Vein endothelial cell (primary cell): ENCODE measurements around the gene RPL10. TPM values are rescaled to one million over a fixed set of nuclear protein-coding genes. Genes with fewer than 3 reads are reported as not detected.

Experiments
- small RNA-seq: library from RNA; depleted of rRNA; stranded (forward); fragments of <200 nt; gene quantifications from one replicate; pipeline ENCODE3, GENCODE V24; 2012
- total RNA-seq: library from RNA; depleted of rRNA; stranded (reverse); fragments of >200 nt; gene quantifications from 2 replicates; pipeline ENCODE4 v1.2.3, GENCODE V29; 2012

Gene RPL10
- 3,434 and 3,696 TPM in 2 replicates for total RNA-seq

GRCh38 chrX:154397888-154398667 is at the start of gene RPL10:
TSS of gene RPL10 (plus strand) at chrX:154398377. CDS start at chrX:154398520, 143 bp downstream.

GRCh38 chrX:154374313-154375155 is 23.6 kb upstream of the RPL10 start, which contains the start of gene FLNA:
TSS of gene FLNA (minus strand) at chrX:154374634. CDS start at chrX:154371245, 3,389 bp downstream.

GRCh38 chrX:154378799-154379568 is 19.2 kb upstream of the RPL10 start, which contains the start of gene EMD:
TSS of gene EMD (plus strand) at chrX:154379295. CDS start at chrX:154379485, 190 bp downstream.

GRCh38 chrX:154409222-154409871 is 11.2 kb downstream of the RPL10 start, which contains the start of gene DNASE1L1:
TSS of gene DNASE1L1 (minus strand) at chrX:154409254. CDS start at chrX:154405568, 3,686 bp downstream.

GRCh38 chrX:154428176-154429171 is 30.3 kb downstream of the RPL10 start, which contains the start of gene ATP6AP1:
TSS of gene ATP6AP1 (plus strand) at chrX:154428677. CDS start at chrX:154428693, 16 bp downstream.

GRCh38 chrX:154436983-154437752 is 39.0 kb downstream of the RPL10 start, which contains the start of gene GDI1:
TSS of gene GDI1 (plus strand) at chrX:154437154. CDS start at chrX:154437255, 101 bp downstream.

GRCh38 chrX:154443992-154444754 is 46.0 kb downstream of the RPL10 start, which contains the start of gene FAM50A:
TSS of gene FAM50A (plus strand) at chrX:154444141. CDS start at chrX:154444236, 95 bp downstream.

Small RNA genes within 50 kb of the gene (small RNA-seq; reads per million reads assigned to genes)
- gene MIR6858, result 0.24 reads per million
- not detected for gene SNORA70

Other genes starting within 250 kb of the RPL10 start
- not detected in 2 replicates for gene OPN1MW, start 215.8 kb upstream of the RPL10 start, total RNA-seq
- gene OPN1MW2, start 178.6 kb upstream of the RPL10 start, total RNA-seq, result not detected in 2 replicates
- gene OPN1MW3, start 140.8 kb upstream of the RPL10 start, total RNA-seq, result not detected in 2 replicates
- not detected in 2 replicates for gene TEX28, start 103.3 kb upstream of the RPL10 start, total RNA-seq
- 0.10 TPM in 1 of 2 replicates, not detected in the other for gene TKTL1, start 102.6 kb upstream of the RPL10 start, total RNA-seq
- 1,650 and 2,218 TPM in 2 replicates for gene FLNA, start 23.7 kb upstream of the RPL10 start, total RNA-seq
- 40.6 and 56.5 TPM in 2 replicates for gene EMD, start 19.1 kb upstream of the RPL10 start, total RNA-seq
- gene DNASE1L1, start 10.9 kb downstream of the RPL10 start, total RNA-seq, result 102 and 110 TPM in 2 replicates
- gene TAFAZZIN, start 13.2 kb downstream of the RPL10 start, total RNA-seq, result 22.4 and 22.9 TPM in 2 replicates
- 83.5 and 83.6 TPM in 2 replicates for gene ATP6AP1, start 30.3 kb downstream of the RPL10 start, total RNA-seq
- gene GDI1, start 38.8 kb downstream of the RPL10 start, total RNA-seq, result 80.5 and 121 TPM in 2 replicates
- gene FAM50A, start 45.8 kb downstream of the RPL10 start, total RNA-seq, result 39.4 and 44.1 TPM in 2 replicates
- gene PLXNA3, start 59.9 kb downstream of the RPL10 start, total RNA-seq, result 14.9 and 21.6 TPM in 2 replicates
- 15.4 and 18.9 TPM in 2 replicates for gene LAGE3, start 80.9 kb downstream of the RPL10 start, total RNA-seq
- 39.9 and 43.1 TPM in 2 replicates for gene UBL4A, start 88.2 kb downstream of the RPL10 start, total RNA-seq
- 29.9 and 33.6 TPM in 2 replicates for gene SLC10A3, start 92.3 kb downstream of the RPL10 start, total RNA-seq
- gene FAM3A, start 117.9 kb downstream of the RPL10 start, total RNA-seq, result 17.7 and 22.2 TPM in 2 replicates
- 96.0 and 108 TPM in 2 replicates for gene G6PD, start 148.5 kb downstream of the RPL10 start, total RNA-seq
- gene IKBKG, start 149.2 kb downstream of the RPL10 start, total RNA-seq, result 25.7 and 26.8 TPM in 2 replicates
- not detected in 2 replicates for gene CTAG1A, start 186.8 kb downstream of the RPL10 start, total RNA-seq
- not detected in 2 replicates for gene CTAG1B, start 220.9 kb downstream of the RPL10 start, total RNA-seq